Measurements from ENCODE around the gene UBAP1. TPM values are rescaled to one million over a fixed set of nuclear protein-coding genes. Genes with fewer than 3 reads are reported as not detected.

UBAP1 gene
- total and polyA plus RNA-seq, 2 of the 4 experiments (the other 2 are of a cell fraction) = 30.6 to 37.0 TPM

DNA sequence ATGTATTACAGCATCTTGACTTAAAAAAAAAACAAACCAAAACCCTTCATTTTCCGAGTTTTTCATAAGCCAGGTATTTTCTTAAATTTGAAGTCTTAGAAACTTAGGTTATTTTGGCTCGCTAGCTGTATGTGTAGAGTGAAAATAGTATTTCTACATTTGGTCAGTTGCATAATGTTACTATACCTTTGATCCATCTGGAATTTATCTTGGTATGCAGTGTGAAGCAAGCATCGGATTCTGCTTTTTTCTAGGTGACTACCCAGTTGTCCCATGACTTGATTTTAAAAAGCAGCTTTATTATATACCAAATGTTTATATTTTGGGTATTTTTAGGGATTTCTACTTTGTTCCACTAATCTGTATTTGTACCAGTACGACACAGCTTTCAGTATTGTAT, 27.7 kb downstream of the UBAP1 start:
- Histone ChIP-seq H3K9me1 (ENCODE audit: insufficient read depth, low read length) (peaks cover 3% of the 10 kb centered on the region; the same call in 1 of the 2 replicates), H3K56ac (ENCODE audit: extremely low read depth, insufficient read depth, low read length) (no peak overlapping the region), H3K79me1 (ENCODE audit: low read depth in 1 of 2, low read length in 2 of 2) (peaks cover 20 to 48% of the 10 kb centered on the region in 2 experiments), H3K27me3 (ENCODE audit: control insufficient read depth, insufficient read depth, low read length) (no peaks in the 10 kb centered on the region), H3K18ac (ENCODE audit: low read depth, low read length) (no peak overlapping the region), H3K23ac (ENCODE audit: low read depth, low read length) (no peak overlapping the region), H2AK9ac (replicated peaks; ENCODE audit: low read depth, low read length, poor library complexity) (no peak overlapping the region), H4K8ac (ENCODE audit: low read depth in 2 of 2, low read length in 2 of 2) (no peak overlapping the region), H4K5ac (ENCODE audit: low read depth, low read length) (no peak overlapping the region), H4K91ac (ENCODE audit: insufficient read depth, low read depth, low read length) (no peak overlapping the region), H3K4me2 (ENCODE audit: low read depth, low read length) (no peak overlapping the region), H3K4me1 (ENCODE audit: control insufficient read depth, insufficient read depth, low read length) (no peaks in the 10 kb centered on the region), H2BK5ac (ENCODE audit: low read depth, low read length, poor library complexity, severe bottlenecking) (no peak overlapping the region), H3K9ac (ENCODE audit: low read depth, low read length) (no peak overlapping the region), H2BK20ac (ENCODE audit: low read depth, low read length) (no peak overlapping the region), H3K4me3 (ENCODE audit: insufficient read depth, low read depth, low read length) (no peak overlapping the region), H2AK5ac (ENCODE audit: low read depth, low read length) (no peak overlapping the region), H2BK120ac (ENCODE audit: low read depth, low read length) (no peak overlapping the region), H2BK15ac (ENCODE audit: low read depth, low read length) (no peak overlapping the region), H2AFZ (replicated peaks; ENCODE audit: low read length, poor library complexity) (no peak overlapping the region), H3K4ac (ENCODE audit: low read depth, low read length) (no peak overlapping the region), H3K36me3 (ENCODE audit: control insufficient read depth, insufficient read depth, low read length) (peaks cover 2% of the 10 kb centered on the region; the same call in 1 of the 2 replicates), H3K27ac (ENCODE audit: insufficient read depth, low read length) (no peak overlapping the region), H3K14ac (replicated peaks; ENCODE audit: low read depth, low read length) (no peak overlapping the region), H3K9me3 (ENCODE audit: control insufficient read depth, insufficient read depth, low read length) (no peaks in the 10 kb centered on the region), H4K20me1 (ENCODE audit: insufficient read depth, low read length) (peaks cover 44% of the 10 kb centered on the region)
- ChIA-PET POLR2A (ENCODE audit: unreplicated experiment) (no interaction called here), CTCF (no interaction called here)
- DNase-seq (no peak), ATAC-seq (ENCODE audit: low read depth) (no peak)
- TF ChIP-seq CEBPB (IDR thresholded peaks at IDR 0.05; ENCODE audit: low read depth, low read length) (peak; percentile 9; the same call in 1 of the 2 replicates), MAFK (IDR thresholded peaks at IDR 0.05; ENCODE audit: low read depth, low read length) (no peak)
- intact Hi-C loops (cut with micrococcal nuclease) (no loop called here), in situ Hi-C loops (cut with MboI; ENCODE audit: low sequenced_read_pairs) (no loop called here), dilution Hi-C loops (cut with HindIII; ENCODE audit: low sequenced_read_pairs, unreplicated experiment) (no loop called here)
- no TSS peak for BruUV-seq (replicated peaks)
- WGBS, 2 experiments (ENCODE audit: extremely low coverage in 2 of 2, insufficient read length in 1 of 2) = no CpG with 5 or more reads among the region's 4 CpGs

Data from IMR-90 (cell line).